ENCODE measurements around the gene KLHL42.

The KLHL42 gene

GRCh38 chr12:27814411-27814810 is 34.4 kb downstream of the KLHL42 start:
- no peak overlapping the region for H3K4me3 ChIP-seq (replicated peaks in 1 of 2; ENCODE audit: low read depth in 2 of 2, low read length in 2 of 2)
- no peak for TF ChIP-seq CTCF (IDR thresholded peaks at IDR 0.05; ENCODE audit: low read depth, low read length)
- peak in 1 of 2 donors; percentile 31 for DNase-seq (ENCODE audit: low read depth in 2 of 2)

- TF ChIP-seq CTCF (IDR thresholded peaks at IDR 0.05; ENCODE audit: low read depth, low read length): no peak
- H3K4me3 ChIP-seq (replicated peaks in 1 of 2; ENCODE audit: low read depth in 2 of 2, low read length in 2 of 2): no peak overlapping the region
- peak in 1 of 2 donors; percentile 28 for DNase-seq (ENCODE audit: low read depth in 2 of 2)
Measured at GRCh38 chr12:27814851-27815591, 35.0 kb downstream of the KLHL42 start.

GRCh38 chr12:27817766-27818165 is 37.7 kb downstream of the KLHL42 start:
- no peak for DNase-seq (ENCODE audit: low read depth in 2 of 2)
- no peak for TF ChIP-seq CTCF (IDR thresholded peaks at IDR 0.05; ENCODE audit: low read depth, low read length)
- no peak overlapping the region for H3K4me3 ChIP-seq (replicated peaks in 1 of 2; ENCODE audit: low read depth in 2 of 2, low read length in 2 of 2)

- H3K4me3 ChIP-seq (replicated peaks in 1 of 2; ENCODE audit: low read depth in 2 of 2, low read length in 2 of 2): no peak overlapping the region
- DNase-seq (ENCODE audit: low read depth in 2 of 2): peak in 1 of 2 donors; percentile 13
- no peak for TF ChIP-seq CTCF (IDR thresholded peaks at IDR 0.05; ENCODE audit: low read depth, low read length)
Measured at GRCh38 chr12:27818401-27818918, 38.4 kb downstream of the KLHL42 start.

- DNase-seq (ENCODE audit: low read depth in 2 of 2): no peak
Measured at GRCh38 chr12:27820564-27820963, 40.5 kb downstream of the KLHL42 start.

GRCh38 chr12:27821259-27821973 is 41.4 kb downstream of the KLHL42 start:
- no peak overlapping the region for H3K4me3 ChIP-seq (replicated peaks in 1 of 2; ENCODE audit: low read depth in 2 of 2, low read length in 2 of 2)
- DNase-seq (ENCODE audit: low read depth in 2 of 2): peak; percentile 81 to 93
- TF ChIP-seq CTCF (IDR thresholded peaks at IDR 0.05; ENCODE audit: low read depth, low read length): peak; percentile 78

More at GRCh38 chr12:27820564-27820963, 40.5 kb downstream of the KLHL42 start:
- H3K4me3 ChIP-seq (replicated peaks in 1 of 2; ENCODE audit: low read depth in 2 of 2, low read length in 2 of 2): no peak overlapping the region
- no peak for TF ChIP-seq CTCF (IDR thresholded peaks at IDR 0.05; ENCODE audit: low read depth, low read length)

Measured in cardiac fibroblast (primary cell).